HepG2 (cell line): ENCODE data around the gene MCOLN1. TPM values are rescaled to one million over a fixed set of nuclear protein-coding genes. Genes with fewer than 3 reads are reported as not detected.

ENCODE experiments used
- ATAC-seq: fragments of 200-7000 bp; cut with Tn5 transposase; 3 replicates; pipeline ENCODE4 v1.9.1; 2020; ENCODE audit warnings: mild to moderate bottlenecking, moderate library complexity
- BruUV-seq: library from RNA; stranded (reverse); fragments of 400-500 nt; replicated peaks from 2 replicates; lab custom pipeline; 2021; lab: Mats Ljungman, UMichigan
- CTCF ChIA-PET: fragments of 300-600 bp; formaldehyde crosslinking; extraction: SDS; loops from one replicate; lab custom pipeline; 2021; ENCODE audit warnings: low total read pairs, inconsistent platforms, low intra/inter-chr PET ratio; lab: Yijun Ruan, JAX
- POLR2A ChIA-PET: fragments of 350-600 bp; sonication (Branson Sonifier 250); formaldehyde crosslinking; loops from one replicate; lab custom pipeline; 2020; ENCODE audit warnings: antibody characterized with exemption, inconsistent platforms; lab: Yijun Ruan, JAX
- DNase-seq: peaks from one replicate; pipeline ENCODE4 v3.0.0-alpha.2; 2015; ENCODE audit warnings: low spot score
- FAIRE-seq: peaks from 3 replicates; lab custom pipeline; 2011; peaks lifted over from hg19 to GRCh38; lab: Jason Lieb, UNC
- H2AFZ ChIP-seq: one replicate; pipeline ENCODE4 v1.6.1; 2011; ENCODE audit warnings: low read length, inconsistent platforms
- H3K27ac ChIP-seq: fragments of 300-600 bp; 3 replicates; pipeline ENCODE4 v1.8.0; 2011; ENCODE audit warnings: mixed run types, mild to moderate bottlenecking, mixed read lengths, low read length, inconsistent platforms; ENCODE audit not compliant: insufficient read depth; ENCODE audit errors: extremely low read length
- H3K27me3 ChIP-seq, 2 experiments: fragments of 200-600 bp in 1 of 2; 2 replicates in 1 of 2; 3 replicates in 1 of 2; pipeline versions ENCODE4 v1.6.0 to v1.8.0; 2011; ENCODE audit warnings: low read length in 2 of 2, mild to moderate bottlenecking in 2 of 2, moderate library complexity in 2 of 2, inconsistent platforms in 1 of 2; ENCODE audit not compliant: insufficient read depth in 2 of 2, control insufficient read depth in 1 of 2
- H3K36me3 ChIP-seq, 2 experiments: fragments of 200-600 bp in 1 of 2; replicated peaks in 1 of 2; 2 replicates in 1 of 2; 3 replicates in 1 of 2; pipeline versions ENCODE4 v1.5.1 to v1.8.0; 2011; ENCODE audit warnings: low read length in 2 of 2, inconsistent platforms in 1 of 2; ENCODE audit not compliant: insufficient read depth in 2 of 2, control insufficient read depth in 1 of 2
- H3K4me1 ChIP-seq: 2 replicates; pipeline ENCODE4 v1.5.1; 2012; ENCODE audit warnings: low read length, inconsistent platforms; ENCODE audit not compliant: insufficient read depth
- H3K4me2 ChIP-seq: 2 replicates; pipeline ENCODE4 v1.6.0; 2011; ENCODE audit warnings: low read depth, low read length, inconsistent platforms
- H3K4me3 ChIP-seq, 3 experiments: fragments of 200-600 bp in 1 of 3; sonication (generic), shearing (Covaris generic) in 1 of 3; replicated peaks in 1 of 3; 2 replicates each; pipeline ENCODE4 v1.5.1; 2011 to 2016; ENCODE audit warnings: low read length in 3 of 3, inconsistent platforms in 2 of 3, low read depth in 2 of 3, mild to moderate bottlenecking in 2 of 3, control low read depth in 1 of 3, mixed read lengths in 1 of 3; ENCODE audit not compliant: insufficient read depth in 1 of 3
- H3K79me2 ChIP-seq: one replicate; pipeline ENCODE4 v1.6.1; 2011; ENCODE audit warnings: low read length, inconsistent platforms; ENCODE audit not compliant: insufficient read depth
- H3K9ac ChIP-seq: 2 replicates; pipeline ENCODE4 v1.6.0; 2011; ENCODE audit warnings: mild to moderate bottlenecking, low read depth, low read length, inconsistent platforms; ENCODE audit not compliant: insufficient read depth
- H3K9me3 ChIP-seq: 2 replicates; pipeline ENCODE4 v1.5.1; 2012; ENCODE audit warnings: mild to moderate bottlenecking, low read length
- H4K20me1 ChIP-seq: 2 replicates; pipeline ENCODE4 v1.6.0; 2011; ENCODE audit warnings: inconsistent platforms, mild to moderate bottlenecking, low read length, moderate library complexity; ENCODE audit not compliant: insufficient read depth
- DNMT1 ChIP-seq: sonication (generic); formaldehyde crosslinking; IDR thresholded peaks from 2 replicates; pipeline ENCODE4 v1.5.1; 2020; ENCODE audit warnings: mild to moderate bottlenecking, missing genetic modification reagents
- ELF3 ChIP-seq: IDR thresholded peaks from 2 replicates; pipeline ENCODE4 v1.6.1; 2016; ENCODE audit warnings: missing genetic modification reagents, missing compliant biosample characterization
- HNRNPLL ChIP-seq: fragments of 200-400 bp; formaldehyde crosslinking; IDR thresholded peaks from 2 replicates; pipeline ENCODE4 v1.6.1; 2017; ENCODE audit warnings: mild to moderate bottlenecking, low read depth, low read length; ENCODE audit not compliant: poor library complexity, severe bottlenecking
- KDM4B ChIP-seq: sonication (generic); formaldehyde crosslinking; IDR thresholded peaks from 2 replicates; pipeline ENCODE4 v1.4.0; 2020; ENCODE audit warnings: missing genetic modification reagents
- LRRFIP1 ChIP-seq: sonication (generic); formaldehyde crosslinking; conservative IDR thresholded peaks from 2 replicates; pipeline ENCODE4 v1.4.0; 2020; ENCODE audit warnings: missing genetic modification reagents
- MAFK ChIP-seq, 2 experiments: IDR thresholded peaks in 1 of 2; conservative IDR thresholded peaks in 1 of 2; 2 replicates each; pipeline ENCODE4 v1.6.1; 2011; ENCODE audit warnings: improper control_type of control experiment in 2 of 2, low read length in 2 of 2
- MIXL1 ChIP-seq: IDR thresholded peaks from 2 replicates; pipeline ENCODE4 v1.6.1; 2016
- NFRKB ChIP-seq: fragments of 450-650 bp; IDR thresholded peaks from 2 replicates; pipeline ENCODE4 v1.6.1; 2017
- NKX3-1 ChIP-seq: sonication (generic); formaldehyde crosslinking; IDR thresholded peaks from 2 replicates; pipeline ENCODE4 v1.5.0; 2020; ENCODE audit warnings: missing genetic modification reagents
- POLR2G ChIP-seq: fragments of 200-400 bp; formaldehyde crosslinking; IDR thresholded peaks from 2 replicates; pipeline ENCODE4 v1.6.1; 2018; ENCODE audit warnings: mild to moderate bottlenecking, low read depth, low read length, moderate library complexity
- SYNCRIP ChIP-seq: fragments of 200-400 bp; formaldehyde crosslinking; IDR thresholded peaks from 2 replicates; pipeline ENCODE4 v1.6.1; 2018; ENCODE audit warnings: mild to moderate bottlenecking, low read depth, low read length; ENCODE audit not compliant: insufficient read depth
- TEF ChIP-seq: sonication (generic); formaldehyde crosslinking; IDR thresholded peaks from 2 replicates; pipeline ENCODE4 v1.5.0; 2020; ENCODE audit warnings: missing genetic modification reagents
- ZFP62 ChIP-seq: sonication (generic); formaldehyde crosslinking; IDR thresholded peaks from 2 replicates; pipeline ENCODE4 v1.4.0; 2020; ENCODE audit warnings: missing genetic modification reagents
- ZKSCAN5 ChIP-seq: sonication (generic); formaldehyde crosslinking; IDR thresholded peaks from 2 replicates; pipeline ENCODE4 v1.5.1; 2020; ENCODE audit warnings: mild to moderate bottlenecking, missing genetic modification reagents
- ZNF670 ChIP-seq: sonication (generic); formaldehyde crosslinking; IDR thresholded peaks from 2 replicates; pipeline ENCODE4 v1.8.0; 2022; ENCODE audit warnings: mild to moderate bottlenecking, missing genetic modification reagents, borderline replicate concordance
- ZNF775 ChIP-seq: sonication (generic); formaldehyde crosslinking; IDR thresholded peaks from 2 replicates; pipeline ENCODE4 v1.4.0; 2020; ENCODE audit warnings: missing genetic modification reagents, mild to moderate bottlenecking, moderate library complexity, borderline replicate concordance
- WGBS: methylation state at CpG from one replicate; pipeline ENCODE4 v1.1.6; 2017; ENCODE audit warnings: low lambda C conversion rate; 5-methylcytosine and 5-hydroxymethylcytosine counted together
- in situ Hi-C: cut with HindIII; loops from 2 replicates; pipeline ENCODE4 v1.10.0; 2017; ENCODE audit warnings: low pct_unique_long_range_greater_than_20kb; ENCODE audit not compliant: extremely low pct_ligation_motif_present
- intact Hi-C: fragments of 100-400 bp; cut with micrococcal nuclease; formaldehyde crosslinking; loops from one replicate; pipeline ENCODE4 v1.10.0; 2022; ENCODE audit not compliant: unreplicated experiment
- polyA plus RNA-seq, 8 experiments: library from polyadenylated mRNA; depleted of rRNA in 3 of 8; stranded (reverse) in 7 of 8; unstranded in 1 of 8; fragments of >200 nt; fragmentation: Illumina TruSeq in 4 of 8; extraction: Trizol in 4 of 8; gene quantifications; 2 replicates each; pipeline versions ENCODE4 v1.2.1 to v1.2.3, GENCODE V29; 2011 to 2016; ENCODE audit warnings: low read depth in 4 of 8, missing spikeins in 1 of 8, mixed read lengths in 1 of 8; ENCODE audit not compliant: insufficient read depth in 1 of 8
- total RNA-seq, 5 experiments: library from RNA; depleted of rRNA; stranded (reverse); fragments of >200 nt; fragmentation: Illumina TruSeq; extraction: Trizol; gene quantifications; 2 replicates each; pipeline ENCODE4 v1.2.3, GENCODE V29; 2016; ENCODE audit warnings: low read depth in 1 of 5
- TF ChIP-seq, protein P1 (sequence below): sonication (generic); formaldehyde crosslinking; IDR thresholded peaks from 2 replicates; pipeline ENCODE4 v1.8.1; 2023; ENCODE audit warnings: missing genetic modification reagents, mild to moderate bottlenecking, borderline replicate concordance
- TF ChIP-seq, protein P2 (sequence below): sonication (generic); formaldehyde crosslinking; IDR thresholded peaks from 2 replicates; pipeline ENCODE4 v1.4.0; 2020; ENCODE audit warnings: mild to moderate bottlenecking, missing genetic modification reagents
- TF ChIP-seq, protein P3 (sequence below): sonication (generic); formaldehyde crosslinking; IDR thresholded peaks from 2 replicates; pipeline ENCODE4 v1.4.0; 2020; ENCODE audit warnings: mild to moderate bottlenecking, missing genetic modification reagents
- TF ChIP-seq, protein P4 (sequence below): sonication (generic); formaldehyde crosslinking; IDR thresholded peaks from 2 replicates; pipeline ENCODE4 v1.9.0; 2022; ENCODE audit warnings: missing genetic modification reagents, mild to moderate bottlenecking, borderline replicate concordance

Gene MCOLN1
- total and polyA plus RNA-seq, 2 of the 13 experiments (the other 11 are each of a cell fraction or from before 2014, with no cell fraction given), result 3.4 to 15.7 TPM

GRCh38 chr19:7528192-7528519 is 5.7 kb downstream of the MCOLN1 start:
- no peaks in the 10 kb centered on the region for H3K27me3 ChIP-seq
- no TSS peak for BruUV-seq
- ATAC-seq (no peak), DNase-seq (no peak), FAIRE-seq (no peak)
- 90% methylated on average over 2 of the region's 7 CpGs for WGBS
- no peak overlapping the region for H3K4me2 ChIP-seq
- peaks cover 0 to 2% of the 10 kb centered on the region in 2 experiments; a peak in 2 of 5 replicates for H3K36me3 ChIP-seq
- in situ Hi-C loops (no loop called here), intact Hi-C loops (no loop called here)
- H3K9me3 ChIP-seq, result no peaks in the 10 kb centered on the region
- POLR2A ChIA-PET, result no interaction called here
- no peaks in the 10 kb centered on the region for H4K20me1 ChIP-seq
- H3K4me1 ChIP-seq, result peaks cover 9% of the 10 kb centered on the region
- no peak overlapping the region for H2AFZ ChIP-seq
- H3K79me2 ChIP-seq, result no peaks in the 10 kb centered on the region
- TF ChIP-seq, protein P1, sequence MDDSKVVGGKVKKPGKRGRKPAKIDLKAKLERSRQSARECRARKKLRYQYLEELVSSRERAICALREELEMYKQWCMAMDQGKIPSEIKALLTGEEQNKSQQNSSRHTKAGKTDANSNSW (CRISPR knock-in tag), result no peak
- no peak for TF ChIP-seq DNMT1 (CRISPR knock-in tag)
- TF ChIP-seq ZNF670, result no peak
- no peak for TF ChIP-seq LRRFIP1
- no peak for TF ChIP-seq ZFP62 (CRISPR knock-in tag)
- TF ChIP-seq MIXL1 (CRISPR knock-in tag), result no peak
- TF ChIP-seq, protein P2, sequence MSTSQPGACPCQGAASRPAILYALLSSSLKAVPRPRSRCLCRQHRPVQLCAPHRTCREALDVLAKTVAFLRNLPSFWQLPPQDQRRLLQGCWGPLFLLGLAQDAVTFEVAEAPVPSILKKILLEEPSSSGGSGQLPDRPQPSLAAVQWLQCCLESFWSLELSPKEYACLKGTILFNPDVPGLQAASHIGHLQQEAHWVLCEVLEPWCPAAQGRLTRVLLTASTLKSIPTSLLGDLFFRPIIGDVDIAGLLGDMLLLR, result no peak
- TF ChIP-seq MAFK (conservative IDR thresholded peaks at IDR 0.05 in 1 of 2, IDR thresholded peaks at IDR 0.05 in 1 of 2; ENCODE audit: low read length in 2 of 2), result no peak
- no peak for TF ChIP-seq HNRNPLL
- TF ChIP-seq, protein P3, sequence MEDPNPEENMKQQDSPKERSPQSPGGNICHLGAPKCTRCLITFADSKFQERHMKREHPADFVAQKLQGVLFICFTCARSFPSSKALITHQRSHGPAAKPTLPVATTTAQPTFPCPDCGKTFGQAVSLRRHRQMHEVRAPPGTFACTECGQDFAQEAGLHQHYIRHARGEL (CRISPR knock-in tag), result no peak
- no peak for TF ChIP-seq POLR2G
- TF ChIP-seq SYNCRIP, result no peak
- no peak for TF ChIP-seq ZNF775 (CRISPR knock-in tag)
- TF ChIP-seq, protein P4, sequence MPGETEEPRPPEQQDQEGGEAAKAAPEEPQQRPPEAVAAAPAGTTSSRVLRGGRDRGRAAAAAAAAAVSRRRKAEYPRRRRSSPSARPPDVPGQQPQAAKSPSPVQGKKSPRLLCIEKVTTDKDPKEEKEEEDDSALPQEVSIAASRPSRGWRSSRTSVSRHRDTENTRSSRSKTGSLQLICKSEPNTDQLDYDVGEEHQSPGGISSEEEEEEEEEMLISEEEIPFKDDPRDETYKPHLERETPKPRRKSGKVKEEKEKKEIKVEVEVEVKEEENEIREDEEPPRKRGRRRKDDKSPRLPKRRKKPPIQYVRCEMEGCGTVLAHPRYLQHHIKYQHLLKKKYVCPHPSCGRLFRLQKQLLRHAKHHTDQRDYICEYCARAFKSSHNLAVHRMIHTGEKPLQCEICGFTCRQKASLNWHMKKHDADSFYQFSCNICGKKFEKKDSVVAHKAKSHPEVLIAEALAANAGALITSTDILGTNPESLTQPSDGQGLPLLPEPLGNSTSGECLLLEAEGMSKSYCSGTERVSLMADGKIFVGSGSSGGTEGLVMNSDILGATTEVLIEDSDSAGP (CRISPR knock-in tag), result no peak
- TF ChIP-seq ELF3 (CRISPR knock-in tag), result no peak
- no peak for TF ChIP-seq KDM4B (CRISPR knock-in tag)
- no peak for TF ChIP-seq ZKSCAN5 (CRISPR knock-in tag)
- TF ChIP-seq NFRKB, result no peak
- no peak for TF ChIP-seq TEF (CRISPR knock-in tag)
- TF ChIP-seq NKX3-1 (CRISPR knock-in tag), result no peak
- CTCF ChIA-PET, result no interaction called here
- no peak overlapping the region for H3K9ac ChIP-seq
- H3K27ac ChIP-seq, result no peak overlapping the region
- no peak overlapping the region for H3K4me3 ChIP-seq
